22Rv1 (cell line): Measurements from ENCODE around the gene WSCD2.

Experiments
- H3K27ac ChIP-seq: fragments of 450-650 bp; 2 replicates; pipeline ENCODE4 v1.5.1; 2017
- ZFX ChIP-seq: fragments of 450-650 bp; IDR thresholded peaks from 2 replicates; pipeline ENCODE4 v1.6.1; 2017; ENCODE audit warnings: antibody characterized with exemption, borderline replicate concordance
- TF ChIP-seq, protein P1 (sequence below): fragments of 450-650 bp; IDR thresholded peaks from 2 replicates; pipeline ENCODE4 v1.5.1; 2017; ENCODE audit warnings: mild to moderate bottlenecking

Gene WSCD2

GRCh38 chr12:108297895-108298760 is 169.0 kb downstream of the WSCD2 start:
- TF ChIP-seq, protein P1, sequence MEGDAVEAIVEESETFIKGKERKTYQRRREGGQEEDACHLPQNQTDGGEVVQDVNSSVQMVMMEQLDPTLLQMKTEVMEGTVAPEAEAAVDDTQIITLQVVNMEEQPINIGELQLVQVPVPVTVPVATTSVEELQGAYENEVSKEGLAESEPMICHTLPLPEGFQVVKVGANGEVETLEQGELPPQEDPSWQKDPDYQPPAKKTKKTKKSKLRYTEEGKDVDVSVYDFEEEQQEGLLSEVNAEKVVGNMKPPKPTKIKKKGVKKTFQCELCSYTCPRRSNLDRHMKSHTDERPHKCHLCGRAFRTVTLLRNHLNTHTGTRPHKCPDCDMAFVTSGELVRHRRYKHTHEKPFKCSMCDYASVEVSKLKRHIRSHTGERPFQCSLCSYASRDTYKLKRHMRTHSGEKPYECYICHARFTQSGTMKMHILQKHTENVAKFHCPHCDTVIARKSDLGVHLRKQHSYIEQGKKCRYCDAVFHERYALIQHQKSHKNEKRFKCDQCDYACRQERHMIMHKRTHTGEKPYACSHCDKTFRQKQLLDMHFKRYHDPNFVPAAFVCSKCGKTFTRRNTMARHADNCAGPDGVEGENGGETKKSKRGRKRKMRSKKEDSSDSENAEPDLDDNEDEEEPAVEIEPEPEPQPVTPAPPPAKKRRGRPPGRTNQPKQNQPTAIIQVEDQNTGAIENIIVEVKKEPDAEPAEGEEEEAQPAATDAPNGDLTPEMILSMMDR, result no peak
- no peak for TF ChIP-seq ZFX
- no peak overlapping the region for H3K27ac ChIP-seq

- TF ChIP-seq ZFX, result no peak
- TF ChIP-seq, protein P1, result no peak
- no peak overlapping the region for H3K27ac ChIP-seq
Observed at GRCh38 chr12:108298761-108299275, 169.7 kb downstream of the WSCD2 start.

DNA sequence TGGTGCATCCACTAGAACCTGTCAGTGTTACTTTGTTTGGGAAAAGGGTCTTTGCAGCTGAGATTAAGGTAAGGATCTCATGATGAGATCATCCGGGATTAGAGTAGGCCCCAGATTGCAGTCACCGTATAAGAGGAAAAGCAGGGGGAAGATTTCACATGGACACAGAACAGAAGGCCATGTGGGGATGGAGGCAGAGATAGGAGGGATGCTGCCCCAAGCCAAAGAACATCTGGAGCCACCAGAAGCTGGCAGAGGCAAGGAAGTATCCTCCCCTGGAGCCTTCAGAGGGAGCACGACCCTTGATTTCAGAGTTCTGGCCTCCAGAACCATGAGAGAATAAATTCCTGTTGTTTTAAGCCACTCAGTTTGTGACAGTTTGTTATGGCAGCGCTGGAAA is 170.4 kb downstream of the WSCD2 start:
- TF ChIP-seq ZFX, result no peak
- TF ChIP-seq, protein P1, result no peak
- no peak overlapping the region for H3K27ac ChIP-seq
